ENCODE results near the gene HIF1AN.

Gene HIF1AN

DNA sequence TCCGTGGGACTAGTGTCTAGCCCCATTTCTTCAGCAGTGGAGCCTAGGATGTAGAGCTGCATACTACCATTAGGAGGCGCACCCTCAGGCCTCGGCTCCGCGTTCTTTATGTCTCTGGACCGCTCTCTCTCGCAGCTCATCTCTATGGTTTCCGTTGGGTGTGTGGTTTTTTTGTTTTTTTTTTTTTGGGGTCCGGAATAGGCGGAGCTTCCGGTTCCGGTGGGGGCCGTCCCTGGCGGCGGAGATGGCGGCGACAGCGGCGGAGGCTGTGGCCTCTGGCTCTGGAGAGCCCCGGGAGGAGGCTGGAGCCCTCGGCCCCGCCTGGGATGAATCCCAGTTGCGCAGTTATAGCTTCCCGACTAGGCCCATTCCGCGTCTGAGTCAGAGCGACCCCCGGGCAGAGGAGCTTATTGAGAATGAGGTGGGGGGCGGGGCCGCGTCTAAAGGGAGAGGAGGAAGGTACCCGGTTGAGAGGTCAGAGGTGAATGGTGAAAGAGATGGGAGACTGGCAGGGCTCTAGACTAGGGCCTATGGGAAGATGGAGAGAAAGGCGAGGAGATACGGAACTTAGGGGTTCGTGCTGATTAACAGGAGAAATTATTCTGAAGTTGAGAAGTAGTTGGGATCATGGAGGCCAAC is at the start of gene HIF1AN:
Gene HIF1AN, plus strand, starts transcription at position 229 of the 639 bp plus-strand sequence. Its CDS starts 16 bp downstream, at position 245.
- DNase-seq, result peak; percentile 96

DNA sequence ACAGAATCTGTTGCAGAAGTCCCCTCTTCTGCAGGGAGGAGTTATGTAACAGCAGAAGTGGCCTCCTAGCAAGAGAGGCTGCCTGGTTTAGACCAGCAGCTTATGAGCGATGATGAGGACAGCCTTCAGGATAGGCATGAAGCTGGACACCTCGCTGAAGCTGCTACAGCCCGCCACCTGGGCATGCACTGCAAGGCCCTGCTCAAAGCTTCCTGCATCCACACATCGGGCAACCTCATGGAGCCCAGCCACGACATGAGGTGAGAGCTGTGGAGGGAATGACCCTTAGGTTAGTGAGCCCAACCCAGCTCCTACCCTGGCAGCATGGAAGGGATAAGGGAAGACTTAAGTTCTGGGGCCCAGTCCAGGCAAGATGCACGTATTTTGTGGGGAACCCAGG is 48.2 kb upstream of the HIF1AN start:
- no peak for DNase-seq

DNA sequence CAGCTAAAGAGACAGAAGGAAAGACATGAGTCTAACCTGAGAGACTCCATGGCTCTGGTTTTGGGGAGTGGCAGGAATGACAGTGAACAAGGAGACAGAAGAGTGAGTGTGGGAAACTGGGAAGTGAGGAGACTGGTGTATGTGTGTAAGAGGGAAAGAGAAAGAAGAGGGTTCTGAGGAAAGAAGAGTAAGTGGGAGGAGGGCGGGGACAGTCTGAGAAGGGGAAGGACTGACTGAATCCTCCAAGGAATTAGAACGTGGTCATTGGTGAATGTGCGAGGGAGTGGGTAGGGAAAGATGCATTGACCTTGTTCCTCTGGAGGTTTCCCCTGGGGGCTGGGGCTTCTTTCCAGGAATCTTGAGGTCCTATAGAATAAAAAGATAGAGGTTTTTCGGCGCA is 46.3 kb upstream of the HIF1AN start:
- no peak for DNase-seq

DNA sequence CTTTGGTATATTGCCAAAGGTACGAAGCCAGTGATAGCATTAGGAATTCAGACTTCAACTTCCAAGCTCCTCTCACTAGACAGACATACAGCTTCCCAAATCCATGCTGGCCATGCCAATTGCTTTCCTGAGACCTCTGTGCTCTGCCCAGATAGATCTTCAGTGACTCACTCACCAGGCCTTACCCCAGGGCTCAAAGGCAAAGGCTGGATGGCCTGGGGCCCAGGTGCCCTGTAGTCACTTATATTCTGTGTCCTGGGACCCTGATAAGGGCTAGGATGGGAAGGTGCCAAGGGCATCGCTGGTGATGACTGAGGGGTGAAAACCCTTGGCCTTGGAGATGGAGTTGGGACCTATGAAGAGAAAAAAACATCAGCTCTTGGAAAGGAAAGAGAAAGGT is 45.2 kb upstream of the HIF1AN start:
- DNase-seq, result peak; percentile 31

DNA sequence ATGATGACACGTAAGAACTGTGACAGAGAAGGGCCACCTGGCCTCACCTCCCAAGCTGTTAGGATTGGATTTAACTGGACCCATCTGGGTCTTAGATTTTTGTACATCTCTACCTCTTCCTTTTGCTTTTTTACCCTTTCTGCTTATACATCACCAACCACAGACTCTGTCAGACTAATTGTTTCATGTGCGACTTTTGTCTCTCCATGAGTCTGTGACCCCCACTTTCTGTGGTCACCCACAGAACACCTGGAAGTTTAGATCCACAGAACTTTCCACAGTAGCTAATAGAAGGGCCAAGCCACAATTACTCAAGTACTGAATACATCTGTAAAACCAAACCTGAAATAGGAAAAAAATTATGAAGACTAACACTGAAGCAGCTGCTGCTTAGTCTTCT is 39.2 kb upstream of the HIF1AN start:
- DNase-seq, result no peak

DNA sequence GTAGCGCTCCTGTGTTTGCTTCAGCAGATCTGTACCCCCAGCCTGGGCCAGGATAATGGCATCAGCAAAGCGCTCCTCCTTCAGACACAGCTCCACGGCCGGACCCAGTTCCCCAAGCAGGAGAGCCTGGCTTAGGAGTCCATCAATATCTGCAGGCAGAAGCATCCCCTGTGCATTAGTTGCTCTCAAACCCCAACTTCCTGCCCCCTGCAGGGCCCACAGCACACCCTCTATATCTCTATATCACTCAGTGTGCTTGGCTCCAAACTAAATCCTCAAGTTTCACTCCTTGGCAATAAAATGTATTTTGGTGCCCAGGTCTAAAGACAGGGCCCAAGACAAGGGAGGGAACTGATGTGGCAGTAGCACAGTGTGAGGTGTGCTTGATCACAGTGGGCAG is 37.7 kb upstream of the HIF1AN start:
- no peak for DNase-seq

DNA sequence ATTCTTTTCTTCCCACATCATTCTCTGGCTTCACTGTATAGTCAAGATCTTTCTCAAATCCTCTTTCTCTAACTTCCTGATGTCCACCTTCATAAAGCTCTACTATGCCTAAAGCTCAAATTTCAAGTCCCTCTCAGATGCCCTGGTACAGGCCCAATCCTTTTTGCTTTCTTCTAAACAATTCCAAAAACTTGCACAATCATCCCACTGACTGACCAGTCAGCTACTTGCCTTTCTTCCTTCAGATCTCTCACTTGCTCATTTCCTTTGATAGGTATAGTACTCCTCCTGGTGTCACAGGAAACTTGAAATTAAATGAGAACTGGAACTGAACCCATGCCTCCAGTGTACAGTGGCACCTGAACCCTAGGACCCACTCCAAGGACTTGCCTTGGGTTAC is 34.3 kb upstream of the HIF1AN start:
- no peak for DNase-seq

DNA sequence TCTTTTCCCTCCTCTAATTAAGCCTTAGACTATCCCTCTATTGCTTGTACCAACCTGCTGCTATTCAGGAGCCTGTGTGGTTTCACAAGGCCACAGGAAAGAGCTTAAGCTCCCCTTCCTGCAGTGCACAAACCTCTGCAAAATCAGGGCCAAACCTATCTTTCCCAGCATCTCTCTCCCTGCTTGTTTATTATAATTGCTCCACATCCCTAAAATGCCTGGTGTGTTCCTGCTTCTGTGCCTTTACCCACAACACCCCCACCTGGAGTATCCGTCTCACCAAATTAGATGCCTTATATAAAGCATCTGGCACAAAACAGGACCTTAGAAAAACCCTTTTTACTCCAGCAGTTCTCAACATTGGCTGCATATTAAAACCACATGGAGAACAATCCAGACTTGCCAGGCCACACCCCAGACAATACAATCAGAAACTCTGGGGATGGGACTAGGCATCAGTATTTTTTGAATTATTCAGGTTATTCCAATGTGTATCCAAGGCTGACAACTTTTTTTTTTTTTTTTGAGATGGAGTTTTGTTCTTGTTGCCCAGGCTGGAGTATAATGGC is 32.7 kb upstream of the HIF1AN start:
- no peak for DNase-seq

DNA sequence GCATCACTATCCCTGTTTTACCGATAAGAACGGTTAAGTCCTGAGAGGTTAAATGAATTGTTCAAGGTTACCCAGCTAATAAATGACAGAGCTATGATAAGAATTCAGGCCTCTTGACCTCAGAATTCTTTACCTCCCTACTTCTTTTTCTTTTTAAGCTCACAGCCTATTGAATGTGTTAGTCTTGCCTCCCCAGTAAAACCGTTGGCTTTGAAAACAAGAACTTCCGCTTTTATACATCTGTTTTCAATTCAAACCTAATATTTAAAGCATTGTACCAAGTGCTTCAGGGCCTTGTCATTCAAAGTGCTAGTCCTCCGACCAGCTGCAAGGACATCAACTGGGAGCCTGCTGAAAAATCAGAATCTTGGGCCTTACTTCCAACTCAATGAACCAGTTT is 31.6 kb upstream of the HIF1AN start:
- DNase-seq, result peak; percentile 85

DNA sequence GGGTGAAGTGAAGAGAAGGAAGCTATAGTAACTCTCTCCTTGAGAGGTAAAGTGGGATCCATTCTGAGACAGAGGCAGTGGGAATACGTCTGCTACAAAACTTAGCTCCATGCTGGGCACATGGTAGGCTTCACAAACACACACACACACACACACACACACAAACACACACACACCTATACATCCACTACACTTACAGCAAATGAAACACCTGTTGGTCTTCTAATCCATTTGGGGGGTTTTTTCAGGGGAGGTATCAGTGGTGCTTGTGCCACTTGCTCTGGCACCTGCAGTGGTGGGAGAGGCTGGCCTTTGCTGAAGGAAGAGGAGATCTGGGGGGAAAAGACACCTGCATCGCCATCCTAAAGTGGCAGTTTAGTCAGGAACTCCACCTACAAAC is 30.6 kb upstream of the HIF1AN start:
- DNase-seq, result no peak

DNA sequence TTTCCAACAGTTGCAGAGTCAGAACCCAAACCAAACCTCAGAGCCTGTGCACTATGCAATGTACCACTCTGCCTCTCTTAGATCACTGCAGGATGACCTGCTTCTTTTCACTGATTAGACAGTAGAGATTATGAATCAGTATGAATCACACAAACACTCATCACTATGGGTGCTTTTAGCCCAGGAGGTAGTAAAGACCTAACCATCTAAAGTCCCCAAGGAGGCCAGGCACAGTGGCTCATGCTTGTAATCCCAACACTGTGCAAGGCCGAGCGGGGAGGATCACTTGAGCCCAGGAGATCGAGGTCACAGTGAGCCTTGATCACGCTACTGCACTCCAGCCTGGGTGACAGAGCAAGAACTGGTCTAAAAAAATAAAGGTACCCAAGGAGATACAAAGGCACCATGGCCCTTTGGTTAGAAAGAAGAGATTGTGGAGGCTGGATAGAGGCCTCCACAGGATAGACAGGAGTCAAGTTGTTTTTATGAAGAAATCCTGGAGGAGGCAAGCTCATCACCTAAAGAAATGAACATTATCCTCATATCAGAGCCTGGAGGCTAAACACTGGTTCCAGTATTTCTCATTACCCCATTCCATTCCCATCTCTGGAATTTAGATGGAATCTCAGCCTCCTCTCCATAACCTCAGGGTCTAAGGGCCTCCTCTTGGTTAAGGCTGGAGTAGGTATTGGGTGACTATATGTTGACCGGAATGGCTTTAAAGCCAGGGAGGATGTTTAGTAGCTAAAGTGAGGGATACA is 29.0 kb upstream of the HIF1AN start:
- peak; percentile 86 for DNase-seq

DNA sequence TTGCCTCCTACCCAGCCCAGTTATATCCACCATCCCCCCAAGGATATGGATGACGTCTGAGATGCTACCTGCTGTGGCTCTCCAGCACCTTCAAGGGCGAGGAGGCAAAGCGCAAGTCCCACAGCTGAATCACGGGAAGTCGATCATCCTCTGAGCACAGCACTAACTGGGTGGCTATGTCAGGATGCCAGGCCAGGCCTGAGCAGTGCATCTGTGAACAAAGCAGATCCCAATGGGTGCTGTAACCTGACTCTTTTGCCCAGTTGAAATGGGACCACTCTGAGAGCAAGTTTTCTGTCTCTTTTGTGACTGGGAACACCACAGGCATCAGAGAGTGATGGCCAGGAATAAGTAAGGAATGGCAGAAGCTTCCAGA is 28.4 kb upstream of the HIF1AN start:
- no peak for DNase-seq

DNA sequence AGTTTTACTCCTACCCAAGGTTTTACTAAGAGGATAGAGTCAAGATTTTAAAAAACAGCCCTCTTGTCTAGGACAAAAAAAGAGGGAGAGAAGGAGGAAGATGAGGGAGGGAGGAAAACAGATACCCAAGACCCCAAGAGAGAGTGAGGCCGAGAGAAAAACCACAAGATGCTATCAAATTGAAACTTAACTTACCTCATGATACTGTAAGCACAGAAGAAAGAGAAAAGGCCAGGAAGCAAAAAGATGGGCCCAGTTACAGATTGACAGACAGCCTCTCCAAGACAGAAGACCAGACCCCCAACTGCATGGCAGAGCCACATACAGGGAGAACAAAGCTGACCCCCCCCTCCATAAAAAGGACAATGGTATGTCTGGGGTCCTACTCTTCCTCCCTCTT is 27.5 kb upstream of the HIF1AN start:
- no peak for DNase-seq

DNA sequence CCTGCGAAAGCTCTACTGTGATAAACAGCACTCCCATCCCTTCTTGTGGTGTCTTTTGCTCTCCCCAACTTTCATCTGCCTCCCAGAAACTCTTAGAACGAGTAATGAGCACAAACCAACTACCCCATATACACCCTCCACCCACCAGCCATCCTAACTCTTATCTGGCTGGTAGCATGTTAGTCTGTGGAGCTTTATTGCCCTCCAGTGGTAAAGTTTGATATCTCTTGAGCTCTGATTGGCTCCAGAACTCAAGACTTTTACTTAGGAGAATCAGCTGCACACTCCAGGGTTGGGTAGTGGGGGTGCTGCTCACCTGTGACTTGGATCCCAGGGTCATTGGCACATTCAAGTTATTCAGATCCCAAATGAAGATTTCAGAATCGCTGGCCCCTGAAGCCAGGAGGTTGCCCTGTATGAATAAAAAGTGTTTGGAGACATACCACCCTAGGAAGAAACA is 27.0 kb upstream of the HIF1AN start:
- DNase-seq, result peak; percentile 71

DNA sequence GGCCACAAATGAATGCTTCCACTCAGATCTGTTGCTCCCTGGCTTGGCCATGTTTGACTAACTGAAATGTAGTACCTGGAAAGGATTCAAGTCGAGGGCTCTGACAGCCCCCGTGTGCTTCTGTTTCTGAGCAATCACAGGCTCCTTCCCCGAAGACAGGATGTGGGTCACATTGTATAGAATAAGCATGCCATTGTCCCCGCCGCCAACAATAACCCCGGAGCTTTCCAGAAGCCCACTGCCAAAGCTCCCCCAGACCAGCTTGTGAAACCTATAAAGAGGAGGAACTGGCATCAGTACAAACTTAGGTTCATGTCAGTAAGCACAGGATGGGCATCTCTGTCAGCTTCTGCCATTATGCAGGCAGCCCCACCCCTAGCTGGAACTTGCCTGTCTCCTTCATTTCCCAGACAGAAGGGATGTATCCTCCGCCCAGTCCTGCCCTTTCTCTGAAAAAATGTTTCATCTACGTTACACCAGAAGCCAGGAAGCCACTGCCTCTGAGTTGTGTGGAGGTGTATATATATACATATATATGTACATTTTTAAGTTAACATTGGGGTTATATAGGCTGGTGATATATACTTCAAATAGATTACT is 26.4 kb upstream of the HIF1AN start:
- DNase-seq, result no peak

DNA sequence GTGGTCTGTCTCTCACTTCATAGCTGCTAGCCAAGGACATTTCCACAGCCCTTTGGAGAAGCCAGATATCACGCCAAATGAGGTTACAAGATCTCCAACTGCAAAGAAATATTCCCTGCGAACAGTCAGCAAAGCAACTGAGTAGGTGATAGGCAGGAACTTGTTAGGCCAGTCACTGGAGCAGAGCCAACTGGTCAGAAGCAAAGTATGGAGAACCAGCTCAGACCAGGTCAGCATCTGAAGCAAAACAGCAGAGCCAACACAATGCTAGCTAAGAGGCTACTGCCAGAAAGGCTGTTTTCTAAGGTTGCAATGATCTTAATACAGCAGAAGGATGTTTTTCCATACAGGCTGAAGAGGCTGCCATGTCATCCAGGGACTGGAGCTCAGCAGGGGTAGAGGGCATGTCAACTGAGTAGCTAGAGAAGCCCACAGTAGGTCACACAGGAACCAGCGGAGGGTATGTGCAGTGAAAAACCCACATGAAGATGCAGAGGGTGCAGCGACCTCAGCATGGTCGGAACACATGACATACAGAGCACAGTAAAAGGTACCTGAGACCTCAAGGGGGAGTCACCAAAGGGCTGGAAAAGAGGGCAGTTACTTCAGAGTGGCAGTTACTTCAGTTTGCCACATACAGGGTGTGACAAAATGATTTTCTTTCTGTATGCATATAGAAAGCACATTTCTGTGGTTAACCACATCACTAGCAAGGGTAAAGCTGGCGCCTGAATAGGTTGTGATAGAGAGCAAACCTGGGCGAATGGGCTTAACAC is 25.0 kb upstream of the HIF1AN start:
- no peak for DNase-seq

DNA sequence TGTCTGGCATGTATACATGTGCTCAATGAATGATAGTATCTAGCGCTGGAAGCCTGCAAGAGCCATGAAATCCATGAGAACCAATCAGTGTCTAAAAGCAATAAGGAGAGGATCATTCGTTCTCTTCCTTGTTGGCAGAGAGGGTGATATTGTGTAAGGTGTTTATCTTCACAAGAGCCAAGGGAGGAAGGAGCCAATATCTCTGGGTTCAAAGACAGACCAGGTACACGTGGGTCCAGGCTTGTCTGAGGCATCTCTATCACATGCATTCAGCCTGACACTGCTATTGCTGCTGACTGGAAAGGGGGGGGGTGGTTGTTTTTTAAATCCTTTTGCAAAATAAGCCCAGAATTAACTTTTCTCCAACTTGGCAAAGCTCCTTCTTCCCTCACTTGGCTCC is 20.1 kb upstream of the HIF1AN start:
- DNase-seq, result no peak

DNA sequence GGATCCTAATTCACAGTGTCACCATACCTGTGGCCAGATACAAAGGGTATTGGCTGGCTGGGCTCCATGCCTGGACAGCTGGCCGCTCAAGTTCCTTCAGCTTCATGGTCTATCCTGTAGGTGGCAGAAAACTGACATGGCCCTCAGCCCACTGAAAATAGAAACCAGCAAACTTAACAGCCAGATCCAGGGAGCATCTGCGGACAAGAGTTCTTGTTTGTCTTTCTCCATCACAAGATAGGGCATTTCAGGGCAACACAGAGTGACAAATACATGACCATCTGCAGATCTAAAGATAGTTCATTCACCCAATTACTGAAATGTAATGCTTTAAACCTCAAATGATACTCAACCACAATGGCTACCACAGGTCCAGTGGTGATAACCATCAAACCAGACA is 18.9 kb upstream of the HIF1AN start:
- DNase-seq, result peak; percentile 11

DNA sequence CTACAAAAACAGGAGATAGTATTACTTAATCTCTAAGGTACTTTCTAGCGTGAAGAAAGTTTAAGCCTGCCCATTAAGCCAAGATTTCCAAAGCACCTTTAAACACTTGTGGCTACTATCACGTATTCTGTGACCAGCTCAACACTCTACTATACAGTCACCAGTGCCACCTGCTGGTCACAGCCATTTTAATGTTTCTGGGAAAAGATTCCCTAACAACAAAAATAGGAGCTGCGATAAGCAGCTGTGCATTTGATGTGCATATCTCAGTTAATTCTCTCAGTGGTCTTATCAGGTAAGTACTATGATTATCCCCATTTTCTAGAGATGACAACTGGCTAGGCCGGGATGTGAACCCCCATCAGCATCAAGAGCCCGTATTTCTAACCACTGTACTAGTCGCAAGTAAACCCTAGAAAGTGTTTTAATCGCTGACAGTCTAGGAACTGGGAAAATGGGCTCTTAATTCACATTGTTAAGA is 16.9 kb upstream of the HIF1AN start:
- DNase-seq, result peak; percentile 70

DNA sequence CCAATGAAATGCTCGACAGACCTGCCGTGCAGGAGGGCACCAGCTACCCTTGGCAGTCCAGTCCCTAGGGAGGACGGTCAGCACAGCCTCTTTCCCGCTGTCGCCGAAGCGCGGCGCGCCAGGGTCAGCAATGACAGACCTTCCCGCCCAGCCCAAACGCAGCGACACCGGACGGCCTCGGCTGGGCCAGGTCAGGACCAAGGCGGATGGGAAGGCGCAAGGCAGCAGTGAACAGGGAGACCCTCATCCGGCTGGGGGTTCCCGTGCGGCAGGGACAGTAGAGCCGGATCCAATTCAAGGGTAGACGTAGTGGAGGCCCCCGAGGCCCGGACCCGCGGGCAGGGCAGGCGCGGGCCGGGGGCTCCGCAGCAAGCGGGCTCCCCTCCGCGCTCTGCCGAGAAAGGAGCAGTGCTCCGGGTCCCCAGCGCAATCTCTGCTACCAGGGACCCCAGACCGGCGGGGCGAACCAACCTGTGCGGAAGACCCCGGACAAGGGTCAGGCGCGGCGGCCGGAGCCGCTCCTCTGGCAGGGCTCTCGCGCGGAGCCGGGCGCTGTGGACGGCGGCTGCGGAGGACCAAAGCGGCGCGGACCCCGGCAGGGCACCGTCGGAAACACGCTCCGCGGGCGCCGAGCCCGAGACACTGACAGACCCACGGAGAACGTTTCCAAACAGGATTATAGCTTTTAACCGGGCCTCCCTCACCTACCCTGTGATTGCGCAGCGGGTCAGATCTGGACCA is 16.3 kb upstream of the HIF1AN start, which contains the start of gene SEC31B:
Gene SEC31B, minus strand, starts transcription at position 551 of the 741 bp plus-strand sequence. CDS start 2,909 bp downstream, outside the sequence.
- peak; percentile 28 for DNase-seq

DNA sequence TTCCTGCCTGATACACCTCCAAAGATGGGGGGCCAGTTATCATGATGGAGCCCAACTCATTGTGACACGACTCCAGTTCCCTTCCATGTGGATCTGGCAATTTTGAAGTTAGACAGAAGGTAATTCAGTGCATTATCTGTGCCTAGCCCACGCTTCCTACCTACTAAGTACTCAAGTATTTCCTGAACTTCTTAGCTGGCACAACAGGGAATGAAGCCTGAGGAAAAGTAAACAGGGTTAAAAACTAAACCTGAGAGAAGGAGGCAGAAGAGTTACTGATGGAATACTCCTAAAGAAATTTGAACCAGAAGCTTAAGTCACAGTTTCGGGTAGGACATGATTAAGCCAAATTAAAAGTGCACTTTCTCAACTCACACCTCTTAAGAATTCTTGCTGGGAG is 14.9 kb upstream of the HIF1AN start:
- DNase-seq, result peak; percentile 56

Data from EL (cell line).